KG1 (cell line): ENCODE data around the gene AMBRA1.

Experiments used
- DNase-seq: peaks from one replicate; lab custom pipeline; 2025; lab: John Stamatoyannopoulos, UW

Gene AMBRA1

DNA sequence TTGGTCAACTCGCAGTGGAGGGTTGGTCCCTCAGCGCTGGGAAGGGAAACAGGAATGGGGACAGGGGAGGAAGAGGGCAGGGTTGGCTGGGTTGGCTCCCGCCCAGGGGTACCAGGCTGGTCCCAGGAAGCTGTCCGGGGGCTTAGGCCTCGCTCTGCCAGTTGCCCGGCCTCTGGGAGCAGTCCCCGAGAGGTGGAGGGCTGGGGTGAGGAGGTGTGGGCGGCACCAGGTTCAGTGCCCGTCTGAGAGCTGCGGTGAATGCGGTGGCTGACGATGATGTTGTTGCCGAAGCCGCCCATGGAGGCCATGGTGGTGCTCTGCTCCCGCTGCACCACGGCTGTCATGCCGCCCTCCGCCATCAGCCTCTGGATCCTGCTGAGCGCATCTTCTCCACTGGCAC, 196.3 kb downstream of the AMBRA1 start:
- no peak for DNase-seq

DNA sequence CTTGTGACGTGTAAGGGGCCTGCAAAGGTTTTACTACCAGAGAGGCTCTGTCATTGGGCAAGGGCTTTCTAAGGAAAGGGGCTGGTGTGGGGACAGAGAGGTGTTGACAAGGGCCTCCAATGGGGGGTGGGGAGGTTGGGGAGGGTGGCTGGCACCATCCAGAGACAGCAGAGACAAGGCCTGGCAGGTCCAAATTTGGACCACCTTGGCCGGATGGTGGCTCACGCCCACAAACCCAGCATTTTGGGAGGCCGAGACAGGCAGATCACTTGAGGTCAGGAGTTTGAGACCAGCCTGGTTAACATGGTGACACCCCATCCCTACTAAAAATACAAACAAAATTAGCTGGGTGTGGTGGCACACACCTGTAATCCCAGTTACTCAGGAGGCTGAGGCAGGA, 200.1 kb downstream of the AMBRA1 start:
- no peak for DNase-seq

DNA sequence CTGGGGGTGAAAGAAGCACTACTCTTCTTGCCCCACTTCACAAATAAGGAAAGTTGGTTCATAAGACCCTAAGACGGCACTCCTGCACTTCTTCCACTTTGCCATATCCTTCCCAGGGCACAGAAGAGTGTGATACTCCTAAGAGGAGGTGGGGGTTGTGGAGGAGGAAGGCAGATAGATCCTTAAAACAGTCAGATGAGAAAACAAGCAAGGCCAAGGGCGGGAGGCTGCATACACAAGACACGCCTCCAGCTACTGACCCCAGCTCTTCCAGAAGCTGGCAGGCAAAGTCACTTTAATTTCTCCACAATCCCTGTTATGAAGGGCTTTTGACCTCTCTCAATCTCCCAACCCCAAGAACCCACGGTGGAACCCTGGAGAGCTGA, 200.6 kb downstream of the AMBRA1 start:
- DNase-seq, result no peak

DNA sequence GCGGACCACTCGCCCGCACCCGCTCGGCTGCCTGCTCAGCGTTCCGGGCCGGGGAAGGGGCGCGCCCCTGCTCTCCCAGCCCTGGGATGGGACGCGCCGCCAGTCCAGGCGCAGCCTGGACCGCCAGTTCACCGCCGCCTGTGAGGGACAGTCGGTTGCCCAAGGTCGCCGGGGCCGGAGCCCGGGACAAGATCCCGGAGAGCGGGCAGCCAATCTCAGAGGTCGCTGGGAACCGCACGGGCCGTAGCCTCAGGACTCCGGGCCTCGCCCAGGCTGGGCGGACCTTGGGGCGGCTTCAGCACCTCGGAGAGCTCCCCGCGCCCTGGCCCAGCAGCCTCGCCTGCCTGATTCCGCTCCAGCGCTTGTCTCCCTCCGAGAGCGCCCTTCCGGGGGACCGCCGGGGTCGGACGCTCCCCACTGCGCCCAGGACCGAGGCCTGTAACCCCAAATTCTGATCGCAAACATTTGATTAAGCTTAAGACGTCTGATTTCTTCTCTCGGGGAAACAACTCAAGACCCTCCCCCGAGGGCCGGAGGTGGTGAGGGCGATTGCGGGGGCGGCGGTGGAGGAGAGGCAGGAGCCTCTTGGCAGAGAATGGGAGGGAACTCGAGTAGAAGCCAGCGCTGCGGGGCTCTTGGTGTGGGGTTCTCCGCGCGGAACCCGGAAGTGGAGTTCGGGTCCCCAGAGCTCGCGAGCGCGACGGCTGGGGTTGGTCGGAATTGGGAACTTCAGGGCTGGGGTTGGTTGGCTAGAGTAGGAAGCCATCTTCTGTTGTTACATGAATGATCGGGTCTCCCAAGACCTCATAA, 201.2 kb downstream of the AMBRA1 start:
- DNase-seq, result peak; percentile 43

DNA sequence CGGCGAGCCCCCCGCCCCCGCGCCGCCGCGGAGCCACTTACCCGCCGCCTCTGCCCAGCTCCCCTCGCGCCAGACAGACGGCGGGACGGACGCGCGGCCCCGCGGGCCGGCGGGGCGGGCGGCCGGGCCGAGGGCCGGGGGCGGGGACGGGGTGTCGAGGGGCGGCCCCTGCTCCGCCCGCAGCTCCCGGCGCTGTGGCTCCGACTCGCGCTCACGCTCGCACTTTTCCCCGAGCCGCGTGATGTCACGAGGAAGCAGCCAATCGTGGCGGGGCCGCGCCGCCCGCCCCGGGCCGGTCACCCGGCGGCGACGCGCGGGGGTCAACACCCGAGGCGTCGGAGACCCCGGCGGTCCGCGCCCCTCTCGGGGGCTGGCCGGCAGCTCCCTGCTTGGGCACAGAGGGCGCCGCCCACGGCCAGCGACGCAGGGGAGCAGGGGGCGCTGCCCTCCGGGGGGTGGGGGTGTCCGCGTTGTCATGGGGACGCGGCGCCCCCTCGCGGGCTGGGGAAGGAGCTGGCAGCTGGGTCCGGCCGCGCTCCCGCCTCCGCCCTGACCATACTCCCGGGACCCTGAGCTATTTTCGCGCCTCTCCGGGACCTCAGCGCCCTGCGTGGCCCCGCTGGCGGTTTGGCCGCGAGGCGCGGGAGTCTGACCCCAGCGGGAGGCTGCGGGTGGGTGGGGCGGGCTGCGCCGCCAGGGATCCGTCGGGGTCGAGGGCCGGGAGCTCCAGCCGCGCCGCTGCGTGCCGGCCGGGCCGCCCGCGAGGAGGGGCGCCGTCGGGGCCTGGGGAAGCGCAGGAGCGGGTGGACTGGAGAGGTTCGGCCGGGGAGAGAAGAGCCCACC, 202.0 kb downstream of the AMBRA1 start, which contains the start of gene CHRM4:
CHRM4 (minus strand) TSS at position 199 of the 843 bp plus-strand sequence. CDS start 5,219 bp downstream, outside the sequence.
- no peak for DNase-seq

DNA sequence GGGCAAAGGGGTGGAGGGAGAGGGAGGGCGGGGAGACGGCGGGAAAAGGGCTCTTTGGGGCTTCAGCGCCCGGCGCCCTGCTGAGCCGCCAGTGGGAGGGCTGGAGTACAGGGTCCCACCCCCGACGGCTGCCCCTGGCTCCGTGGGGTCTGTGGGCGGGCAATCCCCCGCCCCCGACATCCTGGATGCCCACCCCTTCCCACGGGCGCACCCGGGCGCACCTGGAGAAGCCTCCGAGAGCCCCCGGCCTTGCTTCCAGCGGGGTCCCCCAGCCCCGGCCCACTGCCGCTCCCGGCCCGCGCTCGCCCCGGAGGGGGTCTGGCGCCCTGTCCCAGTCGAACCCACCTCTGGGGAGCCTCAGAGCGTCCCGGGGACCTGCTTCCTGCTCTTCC, 202.6 kb downstream of the AMBRA1 start:
- no peak for DNase-seq

DNA sequence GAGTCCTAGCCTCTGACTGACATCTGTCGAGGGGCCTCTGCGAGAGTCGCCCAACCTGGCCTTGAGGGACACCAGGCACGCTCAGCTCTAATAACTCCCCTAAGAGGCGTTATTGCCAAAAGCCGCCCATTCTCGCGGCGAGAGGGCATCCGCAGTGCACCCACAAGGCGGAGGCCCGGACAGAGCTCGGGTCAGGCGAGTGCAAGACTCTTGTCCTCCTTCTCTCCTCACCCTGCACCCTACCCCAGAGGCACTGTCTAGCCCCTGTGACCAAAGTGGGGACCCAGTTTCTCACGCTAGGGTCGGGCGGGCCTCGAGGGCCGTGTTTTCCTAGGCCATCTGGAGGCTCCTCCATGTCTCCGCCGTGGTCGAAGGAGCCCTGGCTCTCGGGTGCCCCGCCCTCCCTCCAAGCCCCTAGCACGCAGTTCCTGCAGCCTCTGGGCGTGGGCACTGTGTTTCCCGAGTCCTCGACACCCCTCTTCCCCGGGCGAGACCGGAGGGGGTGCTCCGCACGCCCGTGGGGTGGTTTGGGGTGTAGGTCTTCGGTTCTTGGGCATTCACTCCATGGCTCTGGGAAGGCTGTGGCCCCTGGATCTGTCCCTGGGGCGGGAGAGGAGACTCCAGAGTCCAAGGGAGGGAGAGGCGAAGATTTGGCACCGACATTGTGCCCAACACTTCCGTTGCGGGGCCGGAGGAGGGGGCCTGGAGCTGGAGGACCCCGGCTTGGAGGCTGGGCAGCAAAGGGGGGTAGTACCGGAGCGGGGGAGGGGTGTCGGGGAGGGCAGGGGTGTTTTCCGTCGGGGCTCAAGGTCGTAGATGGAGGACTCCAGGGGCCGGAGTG, 203.3 kb downstream of the AMBRA1 start:
- DNase-seq, result no peak

DNA sequence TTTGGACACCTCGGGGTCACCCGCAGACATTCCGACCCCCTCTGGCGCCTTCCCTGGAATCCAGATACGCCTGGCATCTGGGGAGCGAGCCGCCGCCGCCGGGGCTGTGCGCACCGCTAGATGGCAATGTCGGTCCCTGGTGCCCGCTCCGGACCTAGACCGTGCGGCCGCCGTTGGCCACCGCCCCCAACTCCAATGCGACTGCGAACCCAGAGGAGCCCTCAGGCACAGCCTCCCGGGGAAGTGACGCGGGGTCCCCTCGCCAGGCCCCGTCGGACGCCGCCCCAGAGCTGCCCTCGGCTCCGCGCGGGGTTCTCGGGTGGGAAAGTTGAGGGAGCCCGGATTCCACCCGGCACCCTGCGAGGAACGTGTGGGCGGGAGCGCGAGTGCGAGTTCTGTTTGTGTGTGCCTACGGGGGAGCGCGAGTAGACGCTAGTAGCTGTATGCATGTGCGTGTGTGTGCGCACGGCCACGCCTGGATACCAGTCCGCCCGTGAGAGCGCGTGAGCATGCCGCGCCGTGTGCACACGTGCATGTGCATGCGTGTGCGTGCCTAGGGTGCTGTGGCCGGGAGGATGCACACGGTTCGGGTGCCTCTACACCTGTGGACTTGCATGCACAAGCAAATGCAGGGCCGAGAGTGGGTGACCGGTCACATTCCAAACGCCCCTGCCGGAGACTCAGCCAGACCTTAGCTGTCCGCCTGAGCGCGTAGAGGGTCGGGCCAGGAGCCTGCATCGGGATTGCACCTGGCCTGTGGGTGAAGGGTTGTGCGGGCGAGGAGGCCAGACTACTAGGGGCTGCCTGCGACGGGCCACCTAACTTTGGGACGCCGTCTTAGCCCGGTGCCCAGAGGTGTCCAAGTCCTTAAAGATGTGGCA, 204.1 kb downstream of the AMBRA1 start:
- peak; percentile 60 for DNase-seq

DNA sequence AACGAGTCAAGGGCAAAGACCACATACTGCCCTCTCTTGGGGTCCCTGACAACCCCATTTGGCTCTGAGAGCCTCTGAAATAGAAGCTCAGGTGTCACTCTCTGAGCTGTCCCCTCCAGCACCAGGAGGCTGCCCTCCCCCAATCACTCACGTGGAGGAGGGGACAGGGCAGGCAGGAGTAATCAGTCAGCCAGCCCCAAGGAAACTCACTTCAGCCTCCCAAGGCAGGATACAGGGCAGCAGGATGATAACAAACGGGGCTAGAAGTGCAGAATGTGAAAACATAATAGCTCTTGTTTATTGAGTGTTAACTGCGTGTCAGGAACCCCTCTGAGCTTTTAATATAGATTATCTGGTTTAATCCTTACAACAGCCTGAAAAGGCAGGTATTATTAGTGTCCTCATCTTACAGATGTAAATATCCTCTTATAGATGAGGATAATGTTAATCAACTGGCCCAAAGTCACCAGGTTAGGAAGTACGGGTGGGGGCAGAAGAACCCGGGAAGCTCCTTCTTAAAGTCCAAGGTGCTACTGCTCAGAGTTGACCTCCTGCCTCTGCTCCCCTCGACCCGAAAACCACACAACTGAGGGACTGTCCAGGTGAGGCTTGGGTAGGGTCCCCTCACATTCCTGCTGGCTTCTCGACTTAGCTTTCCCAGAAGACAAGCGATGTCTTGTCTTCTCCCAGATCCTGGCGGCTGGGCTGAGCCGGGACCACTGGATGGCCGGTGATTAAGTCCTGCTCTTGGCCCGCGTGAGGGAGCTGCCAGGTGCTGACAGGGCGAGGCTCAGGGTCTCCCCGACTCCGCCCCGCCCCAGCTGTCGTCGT, 205.0 kb downstream of the AMBRA1 start:
- DNase-seq, result no peak

DNA sequence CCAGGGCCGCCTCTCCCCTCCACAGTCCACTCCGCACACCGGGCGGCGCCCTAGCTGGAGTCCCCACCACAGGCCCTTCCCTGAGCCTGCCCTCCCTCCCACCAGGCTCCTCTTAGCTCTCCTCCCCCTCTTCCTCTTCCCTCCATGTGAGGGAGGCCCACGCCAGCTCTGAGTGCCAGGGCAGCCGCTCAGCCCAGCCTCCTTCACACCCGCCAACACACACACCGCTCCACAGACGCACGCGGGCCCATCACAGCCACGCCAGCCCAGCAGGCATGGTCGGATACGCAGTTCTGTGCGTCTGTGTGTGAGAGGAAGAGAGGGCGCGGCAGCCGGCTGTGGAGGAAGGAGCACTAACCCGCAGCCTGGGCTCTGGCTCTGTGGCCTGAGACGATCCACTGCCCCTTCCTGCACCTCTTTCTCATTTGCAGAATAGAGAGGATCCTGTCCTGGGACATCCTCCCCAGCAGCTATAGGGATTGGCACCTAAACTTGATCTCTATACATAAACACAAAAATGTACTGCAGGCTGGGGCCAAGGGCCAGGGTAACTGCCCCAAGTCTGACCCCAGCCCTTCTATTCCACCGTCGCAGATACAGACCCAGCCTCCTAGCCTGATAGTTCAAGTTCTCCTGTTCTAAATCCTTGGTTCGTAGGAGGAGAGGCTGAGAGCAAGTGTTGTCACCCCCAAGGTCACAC, 205.8 kb downstream of the AMBRA1 start:
- DNase-seq, result no peak

DNA sequence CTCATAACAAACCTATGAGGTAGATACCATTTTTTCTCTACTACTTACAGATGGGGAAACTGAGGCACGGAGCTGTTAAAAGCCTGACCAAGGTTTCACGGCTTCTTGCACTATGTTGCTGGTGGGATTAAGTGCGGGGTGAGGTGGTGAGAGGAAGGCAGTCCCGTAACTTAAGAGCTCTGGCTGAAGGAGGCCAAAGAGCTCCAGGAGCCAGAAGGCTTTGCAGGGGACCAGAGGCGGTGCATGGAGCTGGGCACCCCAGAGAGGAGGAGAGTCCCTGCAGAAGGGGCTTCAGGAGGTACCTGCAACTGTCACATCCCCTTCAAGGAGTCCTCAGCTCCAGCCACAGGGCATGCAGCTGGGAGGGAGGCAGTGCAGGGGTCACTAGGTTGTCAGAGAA, 206.4 kb downstream of the AMBRA1 start:
- DNase-seq, result no peak

DNA sequence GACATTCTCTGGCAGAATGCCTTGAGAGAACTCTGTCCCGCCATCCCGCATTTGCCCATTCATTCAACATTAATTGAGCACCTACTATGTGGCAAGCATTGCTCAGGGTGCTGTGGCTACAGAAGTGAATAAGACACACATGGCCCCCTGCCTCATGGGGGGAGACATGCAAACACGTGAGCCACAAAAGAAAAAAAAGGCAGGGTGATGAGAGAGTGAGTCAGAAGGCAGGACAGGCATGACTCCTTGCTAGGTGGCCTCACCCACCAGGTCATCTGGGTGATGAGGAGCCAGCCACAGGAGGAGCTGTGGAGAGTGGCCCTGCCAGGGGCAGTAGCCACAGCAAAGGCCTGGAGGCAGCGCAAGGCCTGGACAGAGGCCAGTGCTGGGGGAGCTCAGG, 207.1 kb downstream of the AMBRA1 start:
- no peak for DNase-seq

DNA sequence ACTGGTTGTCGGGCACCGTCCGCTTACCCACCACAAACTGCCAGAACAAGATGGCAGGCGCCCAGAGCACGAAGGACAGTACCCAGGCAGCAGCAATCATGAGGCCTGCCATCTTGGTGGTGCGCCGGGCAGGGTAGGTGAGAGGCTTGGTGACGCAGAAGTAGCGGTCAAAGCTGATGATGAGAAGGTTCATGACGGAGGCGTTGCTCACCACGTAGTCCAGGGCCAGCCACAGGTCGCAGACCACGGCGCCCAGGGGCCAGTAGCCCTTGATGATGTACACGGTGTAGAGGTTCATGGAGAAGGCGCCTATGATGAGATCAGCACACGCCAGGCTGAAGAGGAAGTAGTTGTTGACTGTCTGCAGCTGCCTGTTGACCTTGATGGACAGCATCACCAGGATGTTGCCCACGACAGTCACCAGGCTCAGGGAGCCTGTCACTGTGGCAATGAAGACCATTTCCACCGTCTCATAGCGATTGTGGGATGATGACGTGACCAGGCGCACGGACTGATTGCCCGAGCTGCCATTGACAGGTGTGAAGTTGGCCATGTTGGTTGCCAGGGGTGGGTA, 207.7 kb downstream of the AMBRA1 start:
- no peak for DNase-seq

DNA sequence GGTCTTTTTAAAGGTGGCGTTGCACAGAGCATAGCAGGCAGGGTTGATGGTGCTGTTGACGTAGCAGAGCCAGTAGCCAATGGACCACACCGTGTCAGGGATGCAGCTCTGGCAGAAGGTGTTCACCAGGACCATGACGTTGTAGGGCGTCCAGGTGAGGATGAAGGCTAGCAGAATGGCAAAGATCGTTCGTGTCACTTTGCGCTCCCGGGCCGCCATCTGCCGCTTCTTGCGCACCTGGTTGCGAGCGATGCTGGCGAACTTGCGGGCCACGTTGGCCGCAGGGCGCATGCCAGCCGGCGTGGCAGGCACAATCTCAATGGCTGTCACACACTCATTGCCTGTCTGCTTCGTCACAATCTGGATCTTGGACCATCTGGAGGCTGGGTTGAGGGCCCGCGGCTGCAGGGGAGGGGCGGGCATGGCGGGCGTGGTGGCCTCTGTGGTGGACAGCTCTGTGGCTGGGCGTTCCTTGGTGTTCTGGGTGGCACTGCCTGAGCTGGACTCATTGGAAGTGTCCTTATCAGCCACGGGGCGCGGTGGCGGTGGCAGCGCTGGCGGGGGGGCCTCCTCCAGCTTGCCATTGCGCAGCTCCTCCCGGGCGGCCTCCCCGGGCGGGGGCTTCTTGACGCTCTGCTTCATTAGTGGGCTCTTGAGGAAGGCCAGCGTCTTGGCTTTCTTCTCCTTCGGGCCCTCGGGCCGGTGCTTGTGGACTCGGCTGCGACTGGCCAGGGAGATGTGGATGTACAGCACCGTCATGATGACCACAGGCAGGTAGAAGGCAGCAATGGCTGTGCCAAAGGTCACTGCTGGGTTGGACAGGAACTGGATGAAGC, 208.4 kb downstream of the AMBRA1 start:
- no peak for DNase-seq

DNA sequence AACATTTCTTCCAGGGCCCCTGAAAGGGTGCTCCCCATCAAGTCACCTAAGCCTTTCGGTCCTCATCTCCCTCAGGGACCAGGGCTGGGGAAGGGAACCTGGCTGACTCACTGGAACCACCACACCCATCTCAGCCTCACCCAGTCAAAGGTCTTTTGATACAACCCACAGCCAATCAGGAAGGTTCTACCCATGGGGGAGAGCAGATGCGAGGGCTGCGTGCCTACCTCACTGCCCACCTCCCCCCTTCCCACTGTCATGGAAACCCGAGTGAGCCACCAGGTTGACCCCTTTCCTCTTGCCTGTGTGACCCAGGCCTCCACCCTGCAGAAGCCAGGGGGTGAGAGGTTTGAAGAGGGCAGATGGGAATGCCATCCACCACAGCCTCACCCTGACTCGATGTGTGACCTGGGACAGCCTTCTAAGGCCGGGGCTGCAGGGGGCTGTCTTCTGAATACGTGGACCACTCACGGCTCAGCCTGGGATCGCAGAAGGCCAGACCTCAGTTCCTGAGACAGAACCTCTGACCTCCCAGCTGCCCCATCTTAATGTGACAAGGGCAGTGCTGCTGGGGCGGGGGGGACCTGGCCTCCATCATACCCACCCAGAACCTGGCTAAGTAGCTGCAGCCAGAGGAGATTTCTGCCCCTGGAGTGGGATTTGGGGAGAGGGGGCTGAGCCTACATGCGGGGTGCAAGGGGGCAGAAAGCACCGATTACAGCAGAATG, 209.7 kb downstream of the AMBRA1 start:
- DNase-seq, result no peak

DNA sequence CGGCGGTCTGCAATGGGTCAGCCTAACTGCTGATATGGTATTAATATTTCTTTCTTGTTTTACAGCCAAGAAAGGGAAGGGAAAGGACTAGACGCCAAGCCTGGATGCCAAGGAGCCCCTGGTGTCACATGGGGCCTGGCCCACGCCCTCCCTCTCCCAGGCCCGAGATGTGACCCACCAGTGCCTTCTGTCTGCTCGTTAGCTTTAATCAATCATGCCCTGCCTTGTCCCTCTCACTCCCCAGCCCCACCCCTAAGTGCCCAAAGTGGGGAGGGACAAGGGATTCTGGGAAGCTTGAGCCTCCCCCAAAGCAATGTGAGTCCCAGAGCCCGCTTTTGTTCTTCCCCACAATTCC, 210.4 kb downstream of the AMBRA1 start:
- DNase-seq, result no peak

DNA sequence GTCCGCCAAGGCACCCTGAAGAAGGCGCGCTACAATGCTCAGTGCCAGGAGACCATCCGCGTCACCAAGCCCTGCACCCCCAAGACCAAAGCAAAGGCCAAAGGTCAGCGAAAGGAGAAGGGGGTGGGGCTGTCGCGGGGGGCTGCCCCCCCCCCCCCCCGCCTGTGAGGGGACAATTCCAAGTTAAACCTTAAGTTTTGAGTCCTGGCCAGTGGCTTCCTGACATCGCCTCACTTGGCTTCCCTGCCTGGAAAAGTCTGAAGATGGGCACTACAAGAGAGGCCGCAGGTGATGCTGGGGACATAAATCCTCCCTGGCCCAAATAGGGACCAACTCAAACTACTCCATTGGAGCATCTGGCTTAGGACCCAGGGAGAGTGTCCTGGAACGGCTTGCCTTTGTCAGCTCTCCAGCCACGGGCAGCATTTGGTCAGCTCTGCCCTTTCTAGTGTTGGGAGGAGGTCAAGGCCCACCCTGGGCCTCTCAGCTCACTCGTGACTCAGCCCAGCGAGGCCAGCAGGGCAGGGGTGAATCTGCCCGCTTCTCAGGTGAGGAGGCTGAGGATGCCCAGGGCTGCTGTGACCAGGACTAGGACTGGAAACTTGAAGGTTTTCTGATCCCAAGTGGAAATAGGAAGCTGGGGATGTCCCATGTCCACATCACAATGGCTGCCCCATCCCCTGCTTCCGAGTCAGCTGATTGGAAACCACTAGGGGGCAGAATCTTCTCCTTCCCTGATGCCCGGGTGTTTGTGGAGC, 211.0 kb downstream of the AMBRA1 start:
- no peak for DNase-seq
